NCI-H345 (cell line): ENCODE data around the gene SNX22.

Source experiments
- DNase-seq: peaks from one replicate; lab custom pipeline; 2025; lab: John Stamatoyannopoulos, UW

SNX22 gene

DNA sequence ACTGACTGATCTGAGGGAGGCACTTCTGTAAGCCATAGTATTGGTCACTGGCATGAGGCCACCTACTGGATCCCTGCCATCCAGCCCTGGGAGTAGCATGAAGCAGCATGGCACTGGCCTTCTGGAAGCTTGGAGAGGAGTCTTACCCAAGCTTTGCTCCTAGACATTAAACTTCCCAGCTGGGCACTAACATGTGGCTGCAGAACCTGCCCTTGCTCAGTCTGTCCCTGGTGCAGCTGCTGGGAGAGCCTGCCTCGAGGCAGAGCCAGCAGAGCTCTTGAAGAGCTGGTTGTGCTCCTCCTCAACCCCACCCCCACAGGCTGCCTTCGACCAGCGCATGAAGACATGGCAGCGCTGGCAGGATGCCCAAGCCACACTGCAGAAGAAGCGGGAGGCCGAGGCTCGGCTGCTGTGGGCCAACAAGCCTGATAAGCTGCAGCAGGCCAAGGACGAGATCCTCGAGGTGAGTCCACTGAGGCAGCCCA, 17.1 kb upstream of the SNX22 start:
- DNase-seq = no peak

- DNase-seq = no peak
These were observed 15.2 kb upstream of the SNX22 start for GRCh38 chr15:64136347-64136746.

- DNase-seq = no peak
These were observed 14.2 kb upstream of the SNX22 start for GRCh38 chr15:64137226-64137833.

- no peak for DNase-seq
These were observed 13.1 kb upstream of the SNX22 start for GRCh38 chr15:64138331-64138941.

- no peak for DNase-seq
These were observed 9.6 kb upstream of the SNX22 start for GRCh38 chr15:64141798-64142512.

GRCh38 chr15:64143276-64143675, 8.3 kb upstream of the SNX22 start:
- DNase-seq = no peak

- DNase-seq = no peak
These were observed 7.4 kb upstream of the SNX22 start for GRCh38 chr15:64144192-64144564.

GRCh38 chr15:64144565-64145281, 6.8 kb upstream of the SNX22 start:
- DNase-seq = no peak

- no peak for DNase-seq
These were observed 5.5 kb upstream of the SNX22 start for GRCh38 chr15:64146041-64146440.

GRCh38 chr15:64146520-64146884, 5.0 kb upstream of the SNX22 start:
- no peak for DNase-seq

DNA sequence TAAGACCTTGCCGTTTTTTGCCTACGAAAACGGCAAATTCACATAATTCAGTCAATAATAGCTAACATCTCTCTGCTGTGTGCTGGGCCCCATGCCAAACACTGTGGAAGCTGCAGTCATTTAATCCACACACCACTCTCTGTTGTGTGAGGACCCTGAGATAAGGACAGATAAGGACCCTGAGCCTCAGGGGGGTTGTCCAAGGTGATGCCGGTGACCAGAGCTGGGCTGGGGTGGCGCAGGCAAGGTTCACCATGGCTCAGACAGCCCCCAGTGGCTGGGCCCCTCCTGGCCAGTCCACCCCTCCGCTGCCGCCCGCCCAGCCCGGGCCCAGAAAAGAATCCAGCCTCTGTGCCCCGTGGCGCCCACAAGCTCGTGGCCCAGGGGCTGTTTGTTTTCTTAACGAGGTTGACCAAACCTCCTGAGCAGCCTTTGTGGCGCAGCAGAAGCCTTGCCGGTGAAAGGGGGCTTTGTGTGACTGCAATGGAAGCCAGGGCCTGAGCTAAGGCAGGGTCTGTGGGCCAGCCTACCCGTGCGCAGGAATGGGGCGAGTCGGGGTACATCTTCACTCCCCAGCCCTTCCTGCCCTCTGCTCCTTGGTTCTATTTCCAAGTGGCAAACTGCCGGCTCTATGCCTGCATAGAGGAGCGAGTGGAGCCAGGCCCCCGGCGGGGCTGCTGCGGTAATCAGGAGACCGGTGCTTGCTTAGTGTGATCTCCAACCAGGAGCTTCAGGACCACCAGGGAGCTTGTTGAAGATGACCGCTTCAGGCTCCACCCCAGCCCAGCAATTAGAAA, 4.4 kb upstream of the SNX22 start:
- no peak for DNase-seq

- no peak for DNase-seq
These were observed 3.4 kb upstream of the SNX22 start for GRCh38 chr15:64148168-64148567.

GRCh38 chr15:64148581-64148980, 3.0 kb upstream of the SNX22 start:
- no peak for DNase-seq

- DNase-seq = no peak
These were observed 2.1 kb upstream of the SNX22 start for GRCh38 chr15:64149424-64149823.

- DNase-seq = no peak
These were observed 1.5 kb upstream of the SNX22 start for GRCh38 chr15:64149893-64150578.

DNA sequence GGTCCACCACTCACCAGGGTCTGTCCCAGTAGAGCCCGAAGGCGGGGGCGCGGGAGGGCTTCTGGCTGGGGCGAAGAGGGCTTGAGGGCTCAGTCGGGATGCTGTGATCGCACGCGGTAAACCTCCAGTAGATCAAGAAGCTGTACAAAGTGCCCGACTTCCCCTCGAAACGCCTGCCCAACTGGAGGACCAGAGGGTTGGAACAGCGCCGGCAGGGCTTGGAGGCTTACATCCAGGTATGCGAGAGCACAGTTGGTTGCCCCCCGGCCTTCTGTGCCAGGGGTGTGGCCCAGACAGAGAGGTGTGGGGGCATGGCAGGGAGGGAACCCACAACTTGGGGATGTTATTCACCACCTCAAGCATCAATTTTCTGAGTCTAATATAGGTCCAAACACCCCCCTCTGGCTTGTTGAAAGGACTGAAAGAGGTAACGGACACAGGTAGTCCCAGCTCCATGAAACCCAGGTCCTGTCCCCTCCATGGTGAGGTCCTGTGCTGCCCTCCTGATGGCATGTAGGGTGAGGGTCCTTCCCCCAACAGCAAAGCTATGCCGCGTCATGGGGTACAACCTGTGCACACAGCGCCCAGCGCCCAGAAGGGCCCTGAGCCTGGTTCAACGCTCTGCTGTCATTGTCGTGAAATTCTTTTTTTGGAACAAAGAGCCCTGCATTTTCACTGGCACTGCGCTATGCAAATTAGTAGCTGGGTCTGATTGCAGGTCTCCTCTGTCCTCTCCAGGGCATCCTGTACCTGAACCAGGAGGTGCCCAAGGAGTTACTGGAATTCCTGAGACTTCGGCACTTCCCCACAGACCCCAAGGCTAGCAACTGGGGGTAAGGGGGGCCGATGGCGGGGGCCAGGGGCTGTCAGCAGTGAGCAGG, 1.2 kb downstream of the SNX22 start:
- DNase-seq = peak; percentile 16

DNA sequence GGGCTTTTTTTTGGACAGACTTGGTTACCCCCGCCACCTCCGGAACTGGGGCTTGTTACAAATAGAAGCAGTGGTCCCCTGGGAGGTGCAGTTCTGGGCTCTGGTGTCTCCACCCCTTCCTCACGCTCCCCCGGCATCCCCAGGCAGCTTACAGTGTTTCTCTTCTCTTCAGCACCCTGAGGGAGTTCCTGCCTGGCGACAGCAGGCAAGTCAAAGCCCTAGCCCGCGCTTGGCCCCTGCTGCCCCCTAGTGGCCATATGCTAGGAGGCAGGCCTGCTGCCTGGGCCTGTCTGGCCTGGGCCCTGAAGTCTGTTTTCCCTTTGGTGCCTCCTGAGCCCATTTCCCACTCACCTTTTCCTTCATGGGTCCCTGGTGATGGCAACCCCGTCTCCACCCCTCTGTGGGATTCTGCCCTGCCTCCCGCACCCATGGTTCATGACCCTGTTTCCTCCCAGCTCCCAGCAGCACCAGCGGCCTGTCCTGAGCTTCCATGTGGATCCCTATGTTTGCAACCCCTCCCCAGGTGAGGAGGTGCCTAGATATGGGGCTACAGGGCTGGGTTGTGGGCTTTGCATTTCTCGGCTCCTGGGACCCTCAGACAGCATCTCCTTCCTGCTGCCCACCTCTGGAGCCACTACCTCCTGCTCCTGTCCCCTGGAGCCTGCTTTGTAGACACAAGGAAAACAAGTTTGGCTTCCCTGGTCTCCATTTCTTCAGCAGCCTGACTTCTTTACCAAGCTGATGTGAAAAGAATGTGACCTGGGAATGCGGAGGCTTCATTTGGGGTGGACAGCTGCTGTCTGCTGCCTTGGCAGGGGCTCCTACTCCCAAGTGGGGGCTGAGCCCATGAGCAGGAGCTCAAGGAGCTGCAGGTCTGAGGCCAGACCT, 2.2 kb downstream of the SNX22 start:
- DNase-seq = peak; percentile 86

GRCh38 chr15:64155802-64156651, 4.5 kb downstream of the SNX22 start:
- no peak for DNase-seq
